Adrenal gland (tissue), 5 donors: Measurements from ENCODE around the gene FGF6.

Source experiments
- POLR2A ChIP-seq, 2 donors: fragments of 450-650 bp; IDR thresholded peaks; one replicate each; pipeline ENCODE4 v1.6.1; 2017; ENCODE audit warnings: antibody characterized with exemption in 2 of 2, mild to moderate bottlenecking in 2 of 2, moderate library complexity in 1 of 2
- TF ChIP-seq, protein P1 (sequence below), 6 experiments: fragments of 450-650 bp in 4 of 6; fragments of 200-600 bp in 2 of 6; sonication (generic) in 1 of 6; IDR thresholded peaks; 1 replicate in 5 of 6; 2 replicates in 1 of 6; pipeline versions ENCODE4 v1.5.1 to v1.8.0; 2016 to 2021; ENCODE audit warnings: antibody characterized with exemption in 6 of 6, mild to moderate bottlenecking in 2 of 6, moderate library complexity in 1 of 6
- donor health status: DM: no; HTN: no; CAD: no.

DNA sequence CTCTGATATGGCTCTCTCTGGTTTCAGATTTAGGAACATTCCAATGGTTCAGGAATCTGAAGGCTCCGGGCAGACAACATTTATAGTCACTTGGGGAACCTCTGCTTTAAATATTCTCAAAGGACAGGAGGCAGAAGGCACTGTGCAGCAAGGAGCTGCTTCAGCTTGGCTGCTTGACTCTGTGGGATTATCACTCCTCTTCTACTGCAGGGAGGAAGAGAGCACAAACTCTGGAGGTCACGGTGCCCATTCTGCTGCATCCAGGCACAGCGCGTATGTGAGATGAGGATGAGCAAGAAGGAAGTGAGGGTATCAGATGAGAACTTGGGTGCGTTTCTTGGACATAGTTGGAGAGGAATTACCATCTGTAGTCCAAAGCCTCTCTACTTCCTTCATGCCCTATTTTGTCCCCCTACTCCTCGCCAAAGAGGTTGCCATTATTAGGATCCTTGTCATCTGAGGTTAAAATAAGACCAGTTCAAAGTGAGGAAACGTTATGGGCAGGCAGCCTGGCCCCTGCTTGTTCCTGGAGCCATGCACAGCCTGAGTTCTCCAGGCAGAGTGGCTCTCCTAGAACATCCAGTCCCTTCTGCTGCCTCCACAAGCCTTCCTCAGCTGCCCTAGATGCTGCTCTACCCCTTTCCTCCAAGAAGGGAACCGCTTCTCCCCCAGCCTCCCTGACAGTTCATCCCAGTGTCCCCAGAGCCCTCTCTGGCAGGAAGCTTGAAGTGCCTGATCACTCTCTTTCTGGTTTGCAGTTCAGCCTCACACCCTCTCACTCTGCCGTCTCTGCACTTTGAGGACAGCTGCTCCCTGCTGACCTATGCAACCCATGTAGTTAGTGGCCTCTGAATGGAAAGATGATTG, 12.5 kb downstream of the FGF6 start:
- TF ChIP-seq, protein P1, sequence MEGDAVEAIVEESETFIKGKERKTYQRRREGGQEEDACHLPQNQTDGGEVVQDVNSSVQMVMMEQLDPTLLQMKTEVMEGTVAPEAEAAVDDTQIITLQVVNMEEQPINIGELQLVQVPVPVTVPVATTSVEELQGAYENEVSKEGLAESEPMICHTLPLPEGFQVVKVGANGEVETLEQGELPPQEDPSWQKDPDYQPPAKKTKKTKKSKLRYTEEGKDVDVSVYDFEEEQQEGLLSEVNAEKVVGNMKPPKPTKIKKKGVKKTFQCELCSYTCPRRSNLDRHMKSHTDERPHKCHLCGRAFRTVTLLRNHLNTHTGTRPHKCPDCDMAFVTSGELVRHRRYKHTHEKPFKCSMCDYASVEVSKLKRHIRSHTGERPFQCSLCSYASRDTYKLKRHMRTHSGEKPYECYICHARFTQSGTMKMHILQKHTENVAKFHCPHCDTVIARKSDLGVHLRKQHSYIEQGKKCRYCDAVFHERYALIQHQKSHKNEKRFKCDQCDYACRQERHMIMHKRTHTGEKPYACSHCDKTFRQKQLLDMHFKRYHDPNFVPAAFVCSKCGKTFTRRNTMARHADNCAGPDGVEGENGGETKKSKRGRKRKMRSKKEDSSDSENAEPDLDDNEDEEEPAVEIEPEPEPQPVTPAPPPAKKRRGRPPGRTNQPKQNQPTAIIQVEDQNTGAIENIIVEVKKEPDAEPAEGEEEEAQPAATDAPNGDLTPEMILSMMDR (IDR thresholded peaks at IDR 0.05) = no peak
- no peak for TF ChIP-seq POLR2A (IDR thresholded peaks at IDR 0.05)
